GM13977 (cell line): ENCODE data around the gene GPR26.

Experiments
- DNase-seq: peaks from one replicate; pipeline ENCODE4 v3.0.0; 2012; ENCODE audit warnings: low spot score
- CTCF ChIP-seq: IDR thresholded peaks from 2 replicates; pipeline ENCODE4 v1.5.1; 2012; ENCODE audit warnings: mild to moderate bottlenecking, control low read depth; ENCODE audit not compliant: insufficient read depth; ENCODE audit errors: extremely low read depth, missing control alignments
- in situ Hi-C: fragments of 300-500 bp; cut with MboI; formaldehyde crosslinking; loops from one replicate; pipeline ENCODE4 v1.12.0; 2022; ENCODE audit warnings: low sequenced_read_pairs, low pct_unique_long_range_greater_than_20kb, mixed read lengths, inconsistent platforms; ENCODE audit not compliant: unreplicated experiment

The GPR26 gene

GRCh38 chr10:123636598-123637325, 29.4 kb upstream of the GPR26 start:
- TF ChIP-seq CTCF = no peak
- in situ Hi-C loops = no loop called here
- DNase-seq = no peak

- TF ChIP-seq CTCF = no peak
- in situ Hi-C loops = no loop called here
- DNase-seq = no peak
These were observed 28.8 kb upstream of the GPR26 start for GRCh38 chr10:123637326-123637880.

GRCh38 chr10:123639131-123639530, 27.0 kb upstream of the GPR26 start:
- no peak for DNase-seq
- TF ChIP-seq CTCF = no peak
- in situ Hi-C loops = no loop called here

- in situ Hi-C loops = no loop called here
- DNase-seq = no peak
- no peak for TF ChIP-seq CTCF
These were observed 26.1 kb upstream of the GPR26 start for GRCh38 chr10:123640016-123640535.

GRCh38 chr10:123642293-123642692, 23.9 kb upstream of the GPR26 start:
- TF ChIP-seq CTCF = no peak
- in situ Hi-C loops = no loop called here
- DNase-seq = no peak

GRCh38 chr10:123642697-123643096, 23.5 kb upstream of the GPR26 start:
- no peak for DNase-seq
- TF ChIP-seq CTCF = no peak
- in situ Hi-C loops = no loop called here
